GM23248 (cell line): ENCODE data around the gene TRIM62.

Experiments
- EZH2 ChIP-seq: fragments of 200-600 bp; sonication (generic); IDR thresholded peaks from 2 replicates; pipeline ENCODE4 v1.6.1; 2018; ENCODE audit warnings: antibody characterized with exemption, mild to moderate bottlenecking; ENCODE audit not compliant: insufficient read depth, poor library complexity, severe bottlenecking
- EZH2phosphoT487 ChIP-seq: fragments of 200-600 bp; sonication (generic); IDR thresholded peaks from 2 replicates; pipeline ENCODE4 v1.6.1; 2018; ENCODE audit warnings: antibody characterized with exemption, moderate library complexity, mild to moderate bottlenecking, low read depth; ENCODE audit not compliant: insufficient read depth

DNA sequence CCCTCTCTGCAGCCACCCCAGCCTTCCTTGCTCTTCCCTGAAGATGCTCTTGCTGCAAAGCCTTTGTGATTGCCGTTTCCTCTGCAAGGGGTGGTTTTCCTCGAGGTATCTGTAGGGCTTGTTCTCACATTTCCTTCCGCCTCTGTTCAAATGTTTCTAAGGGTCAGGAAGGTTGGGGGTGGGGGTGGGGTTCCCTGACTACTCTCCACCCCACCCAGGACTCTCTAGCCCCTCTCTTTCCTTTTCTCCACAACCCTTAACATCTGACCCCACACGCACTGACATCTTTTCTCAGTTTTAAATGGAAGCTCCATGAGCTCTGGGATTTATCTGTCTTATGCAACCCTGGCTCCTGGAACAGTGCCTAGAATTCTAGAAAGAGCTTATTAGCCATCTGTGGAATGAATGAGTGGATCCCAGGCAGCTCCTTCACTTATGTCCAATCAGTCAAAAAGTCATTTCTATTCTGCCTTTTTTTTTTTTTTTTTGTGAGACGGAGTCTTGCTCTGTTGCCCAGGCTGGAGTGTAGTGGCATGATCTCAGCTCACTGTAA, 47.2 kb upstream of the TRIM62 start:
- TF ChIP-seq EZH2phosphoT487: no peak
- TF ChIP-seq EZH2: no peak
